Fibroblast of pulmonary artery (primary cell): ENCODE measurements around the gene TRIM63.

Experiments
- DNase-seq: peaks from one replicate; pipeline ENCODE4 v3.0.0-alpha.2; 2010; ENCODE audit warnings: low read depth
- H3K4me3 ChIP-seq: replicated peaks from 2 replicates; pipeline ENCODE4 v1.5.1; 2011; ENCODE audit warnings: low read depth, mild to moderate bottlenecking, control low read depth, low read length, moderate library complexity
- TF ChIP-seq, protein P1 (sequence below): IDR thresholded peaks from 2 replicates; pipeline ENCODE4 v1.5.1; 2011; ENCODE audit warnings: mild to moderate bottlenecking, control low read depth, low read length, inconsistent platforms; ENCODE audit errors: missing control alignments

Gene TRIM63

DNA sequence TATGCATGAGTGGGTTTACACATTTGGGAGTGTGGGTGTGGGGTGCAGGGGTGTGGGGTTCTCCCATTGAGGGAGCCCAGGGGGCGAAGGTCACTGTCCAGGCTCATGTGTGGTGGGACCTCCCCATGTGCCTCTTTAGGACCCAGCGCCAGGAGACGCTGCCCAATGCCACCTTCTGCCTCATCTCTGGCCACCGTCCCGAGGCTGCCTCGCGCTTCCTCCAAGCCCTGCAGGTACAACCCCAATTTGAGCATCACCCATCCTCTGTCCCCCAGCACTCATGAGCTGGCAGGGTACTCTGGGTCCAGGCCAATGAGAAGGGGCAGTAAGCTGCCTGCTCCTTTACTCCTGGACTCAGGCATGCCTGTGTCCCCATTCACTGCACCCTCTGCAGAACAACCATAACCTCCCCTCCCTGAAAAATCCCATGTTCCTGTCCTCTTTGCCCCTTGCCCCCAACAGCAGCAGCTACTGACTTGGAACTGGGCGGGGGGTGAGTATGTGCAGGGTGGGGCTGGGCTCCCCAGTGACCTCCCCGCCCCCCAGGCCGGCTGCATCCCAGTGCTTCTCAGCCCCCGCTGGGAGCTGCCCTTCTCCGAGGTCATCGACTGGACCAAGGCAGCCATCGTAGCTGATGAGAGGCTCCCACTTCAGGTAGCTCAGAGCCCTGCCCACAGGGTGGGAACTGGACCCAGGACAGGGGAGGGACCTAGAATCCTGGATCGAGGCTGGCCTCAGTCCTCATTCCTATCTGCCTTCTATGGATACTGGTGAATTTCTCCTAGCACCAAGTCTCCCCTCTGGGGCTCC, 38.2 kb downstream of the TRIM63 start:
- TF ChIP-seq, protein P1, sequence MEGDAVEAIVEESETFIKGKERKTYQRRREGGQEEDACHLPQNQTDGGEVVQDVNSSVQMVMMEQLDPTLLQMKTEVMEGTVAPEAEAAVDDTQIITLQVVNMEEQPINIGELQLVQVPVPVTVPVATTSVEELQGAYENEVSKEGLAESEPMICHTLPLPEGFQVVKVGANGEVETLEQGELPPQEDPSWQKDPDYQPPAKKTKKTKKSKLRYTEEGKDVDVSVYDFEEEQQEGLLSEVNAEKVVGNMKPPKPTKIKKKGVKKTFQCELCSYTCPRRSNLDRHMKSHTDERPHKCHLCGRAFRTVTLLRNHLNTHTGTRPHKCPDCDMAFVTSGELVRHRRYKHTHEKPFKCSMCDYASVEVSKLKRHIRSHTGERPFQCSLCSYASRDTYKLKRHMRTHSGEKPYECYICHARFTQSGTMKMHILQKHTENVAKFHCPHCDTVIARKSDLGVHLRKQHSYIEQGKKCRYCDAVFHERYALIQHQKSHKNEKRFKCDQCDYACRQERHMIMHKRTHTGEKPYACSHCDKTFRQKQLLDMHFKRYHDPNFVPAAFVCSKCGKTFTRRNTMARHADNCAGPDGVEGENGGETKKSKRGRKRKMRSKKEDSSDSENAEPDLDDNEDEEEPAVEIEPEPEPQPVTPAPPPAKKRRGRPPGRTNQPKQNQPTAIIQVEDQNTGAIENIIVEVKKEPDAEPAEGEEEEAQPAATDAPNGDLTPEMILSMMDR, result no peak
- H3K4me3 ChIP-seq, result no peak overlapping the region
- no peak for DNase-seq

- H3K4me3 ChIP-seq, result no peak overlapping the region
Observed at GRCh38 chr1:26028490-26028980, 38.9 kb downstream of the TRIM63 start.

DNA sequence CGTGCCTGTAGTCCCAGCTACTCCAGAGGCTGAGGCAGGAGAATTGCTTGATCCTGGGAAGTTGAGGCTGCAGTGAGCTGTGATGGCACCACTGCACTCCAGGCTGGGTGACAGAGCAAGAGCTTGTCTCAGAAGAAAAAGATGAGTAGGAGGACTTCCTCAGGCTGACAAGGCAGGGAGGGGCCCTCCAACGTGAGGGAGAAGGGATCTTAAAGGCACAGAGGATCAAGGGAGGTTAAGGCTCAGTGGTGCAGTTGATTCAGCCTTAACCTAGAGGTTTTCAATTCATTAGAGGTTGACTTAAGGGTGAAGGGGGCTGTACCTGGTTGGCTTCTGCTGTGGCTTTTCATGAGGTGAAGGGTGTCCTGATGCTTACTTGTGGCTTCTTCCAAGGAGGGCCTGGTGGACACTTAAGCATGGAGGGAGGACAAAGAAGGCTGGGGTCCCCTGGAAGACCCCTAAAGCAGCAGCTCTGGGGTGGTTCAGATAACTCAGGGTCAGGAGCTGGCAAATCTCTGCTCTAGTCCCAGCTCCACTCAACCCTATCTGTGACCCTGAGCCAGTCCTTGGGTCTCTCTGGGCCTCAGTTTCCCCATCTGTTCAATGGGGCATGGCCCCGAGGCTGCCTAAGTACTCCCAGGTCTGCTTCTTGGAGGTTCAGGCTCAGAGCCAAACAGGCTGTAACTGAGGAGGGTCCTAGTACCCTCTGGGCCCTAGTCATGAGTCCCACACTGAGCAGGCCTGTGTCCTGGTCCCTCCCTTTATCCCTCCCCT, 39.5 kb downstream of the TRIM63 start:
- TF ChIP-seq, protein P1, result no peak
- DNase-seq, result no peak
- no peak overlapping the region for H3K4me3 ChIP-seq

More at GRCh38 chr1:26028490-26028980, 38.9 kb downstream of the TRIM63 start:
- TF ChIP-seq, protein P1, result no peak
- no peak for DNase-seq

- TF ChIP-seq, protein P1, result no peak
- no peak for DNase-seq
- no peak overlapping the region for H3K4me3 ChIP-seq
Observed at GRCh38 chr1:26025517-26025916, 41.9 kb downstream of the TRIM63 start.

DNA sequence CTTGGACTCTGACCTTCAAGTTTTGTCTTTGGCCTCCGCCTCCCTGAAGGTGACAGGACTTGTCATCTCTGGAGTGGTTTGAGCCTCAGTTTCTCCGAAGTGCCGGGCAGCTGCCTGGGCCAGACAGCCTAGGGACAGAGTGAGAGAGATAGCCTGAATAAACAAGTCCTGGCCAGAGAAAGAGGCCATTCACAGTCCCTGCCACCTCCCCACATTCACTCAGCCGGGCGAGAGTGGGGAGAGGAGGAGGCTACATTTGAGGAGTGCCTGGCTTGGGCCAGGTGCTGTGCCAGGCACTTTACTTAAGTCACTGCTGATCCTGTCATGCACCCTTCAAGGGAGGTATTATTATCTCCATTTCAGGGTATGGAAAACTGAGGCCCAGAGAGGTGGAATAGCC, 42.4 kb downstream of the TRIM63 start:
- TF ChIP-seq, protein P1, result no peak
- H3K4me3 ChIP-seq, result no peak overlapping the region

DNA sequence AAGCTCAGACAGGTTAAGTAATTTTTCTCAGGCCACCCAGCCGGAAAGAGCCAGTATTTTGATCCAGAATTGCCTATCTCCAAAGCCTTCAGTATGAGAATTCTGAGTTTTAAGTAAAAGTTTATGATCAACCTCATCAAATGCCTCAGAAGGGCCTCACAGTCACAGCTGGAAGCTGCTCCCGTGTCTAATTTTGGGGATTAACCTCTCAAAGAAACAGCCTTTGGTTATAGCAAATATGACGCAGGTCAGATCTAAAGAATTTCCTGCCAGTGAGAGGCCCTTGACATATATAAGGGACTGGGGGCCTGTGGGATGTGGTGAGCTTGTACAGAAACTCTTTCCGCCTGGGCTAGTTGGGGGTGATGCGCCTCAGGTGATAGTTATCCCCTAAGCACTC, 43.6 kb downstream of the TRIM63 start:
- TF ChIP-seq, protein P1, result no peak
- no peak overlapping the region for H3K4me3 ChIP-seq
- no peak for DNase-seq

More for the DNA sequence above, 42.4 kb downstream of the TRIM63 start:
- no peak for DNase-seq
